HepG2 (cell line): ENCODE results near the gene CACNA1G. TPM values are rescaled to one million over a fixed set of nuclear protein-coding genes. Genes with fewer than 3 reads are reported as not detected.
A peak's percentile ranks its signal among the peaks of the same experiment; 100 is the strongest.

Experiments used
- BCL3 ChIP-seq: sonication (generic); formaldehyde crosslinking; IDR thresholded peaks from 2 replicates; pipeline ENCODE4 v1.5.1; 2020; ENCODE audit warnings: mild to moderate bottlenecking, missing genetic modification reagents, moderate library complexity
- CEBPB ChIP-seq: IDR thresholded peaks from 2 replicates; pipeline ENCODE4 v1.6.1; 2011; ENCODE audit warnings: low read depth, low read length, improper control_type of control experiment, borderline replicate concordance
- CENPX ChIP-seq: sonication (generic); formaldehyde crosslinking; IDR thresholded peaks from 2 replicates; pipeline ENCODE4 v1.9.0; 2021; ENCODE audit warnings: mild to moderate bottlenecking, missing genetic modification reagents, moderate library complexity
- E2F1 ChIP-seq: sonication (generic); formaldehyde crosslinking; IDR thresholded peaks from 2 replicates; pipeline ENCODE4 v1.5.0; 2020; ENCODE audit warnings: missing genetic modification reagents
- GATAD2A ChIP-seq: IDR thresholded peaks from 2 replicates; pipeline ENCODE4 v1.6.1; 2016
- HINFP ChIP-seq: sonication (generic); formaldehyde crosslinking; IDR thresholded peaks from 2 replicates; pipeline ENCODE4 v1.4.0; 2020; ENCODE audit warnings: low read depth, mild to moderate bottlenecking, missing genetic modification reagents
- RARG ChIP-seq: sonication (generic); formaldehyde crosslinking; IDR thresholded peaks from 2 replicates; pipeline ENCODE4 v1.4.0; 2020; ENCODE audit warnings: low read depth, mild to moderate bottlenecking, missing genetic modification reagents
- SAFB2 ChIP-seq: sonication (generic); formaldehyde crosslinking; IDR thresholded peaks from 2 replicates; pipeline ENCODE4 v1.5.1; 2020; ENCODE audit warnings: missing genetic modification reagents, low read depth, mild to moderate bottlenecking, borderline replicate concordance
- SP4 ChIP-seq: sonication (generic); formaldehyde crosslinking; IDR thresholded peaks from 2 replicates; pipeline ENCODE4 v1.8.1; 2023; ENCODE audit warnings: mild to moderate bottlenecking, missing genetic modification reagents
- TOPORS ChIP-seq: sonication (generic); formaldehyde crosslinking; IDR thresholded peaks from 2 replicates; pipeline ENCODE4 v1.8.0; 2023; ENCODE audit warnings: mild to moderate bottlenecking, missing genetic modification reagents
- TRAFD1 ChIP-seq: sonication (generic); formaldehyde crosslinking; IDR thresholded peaks from 2 replicates; pipeline ENCODE4 v1.5.1; 2020; ENCODE audit warnings: missing genetic modification reagents, mild to moderate bottlenecking, borderline replicate concordance
- ZBTB3 ChIP-seq: sonication (generic); formaldehyde crosslinking; IDR thresholded peaks from 2 replicates; pipeline ENCODE4 v1.4.0; 2020; ENCODE audit warnings: low read depth, mild to moderate bottlenecking, moderate library complexity, missing genetic modification reagents, borderline replicate concordance
- ZGPAT ChIP-seq: IDR thresholded peaks from 2 replicates; pipeline ENCODE4 v1.6.1; 2016; ENCODE audit warnings: mild to moderate bottlenecking
- ZIK1 ChIP-seq: sonication (generic); formaldehyde crosslinking; IDR thresholded peaks from 2 replicates; pipeline ENCODE4 v1.5.0; 2020; ENCODE audit warnings: mild to moderate bottlenecking, low read depth, missing genetic modification reagents, borderline replicate concordance
- ZNF121 ChIP-seq: sonication (generic); formaldehyde crosslinking; IDR thresholded peaks from 2 replicates; pipeline ENCODE4 v1.5.0; 2020; ENCODE audit warnings: mild to moderate bottlenecking, missing genetic modification reagents
- ZXDC ChIP-seq: sonication (generic); formaldehyde crosslinking; IDR thresholded peaks from 2 replicates; pipeline ENCODE4 v1.5.0; 2020; ENCODE audit warnings: mild to moderate bottlenecking, missing genetic modification reagents
- polyA plus RNA-seq, 8 experiments: library from polyadenylated mRNA; depleted of rRNA in 3 of 8; stranded (reverse) in 7 of 8; unstranded in 1 of 8; fragments of >200 nt; fragmentation: Illumina TruSeq in 4 of 8; extraction: Trizol in 4 of 8; gene quantifications; 2 replicates each; pipeline versions ENCODE4 v1.2.1 to v1.2.3, GENCODE V29; 2011 to 2016; ENCODE audit warnings: low read depth in 4 of 8, missing spikeins in 1 of 8, mixed read lengths in 1 of 8; ENCODE audit not compliant: insufficient read depth in 1 of 8
- total RNA-seq, 5 experiments: library from RNA; depleted of rRNA; stranded (reverse); fragments of >200 nt; fragmentation: Illumina TruSeq; extraction: Trizol; gene quantifications; 2 replicates each; pipeline ENCODE4 v1.2.3, GENCODE V29; 2016; ENCODE audit warnings: low read depth in 1 of 5

The CACNA1G gene
- total and polyA plus RNA-seq, 2 of the 13 experiments (the other 11 are each of a cell fraction or from before 2014, with no cell fraction given): 0.02 TPM; not detected in 1

DNA sequence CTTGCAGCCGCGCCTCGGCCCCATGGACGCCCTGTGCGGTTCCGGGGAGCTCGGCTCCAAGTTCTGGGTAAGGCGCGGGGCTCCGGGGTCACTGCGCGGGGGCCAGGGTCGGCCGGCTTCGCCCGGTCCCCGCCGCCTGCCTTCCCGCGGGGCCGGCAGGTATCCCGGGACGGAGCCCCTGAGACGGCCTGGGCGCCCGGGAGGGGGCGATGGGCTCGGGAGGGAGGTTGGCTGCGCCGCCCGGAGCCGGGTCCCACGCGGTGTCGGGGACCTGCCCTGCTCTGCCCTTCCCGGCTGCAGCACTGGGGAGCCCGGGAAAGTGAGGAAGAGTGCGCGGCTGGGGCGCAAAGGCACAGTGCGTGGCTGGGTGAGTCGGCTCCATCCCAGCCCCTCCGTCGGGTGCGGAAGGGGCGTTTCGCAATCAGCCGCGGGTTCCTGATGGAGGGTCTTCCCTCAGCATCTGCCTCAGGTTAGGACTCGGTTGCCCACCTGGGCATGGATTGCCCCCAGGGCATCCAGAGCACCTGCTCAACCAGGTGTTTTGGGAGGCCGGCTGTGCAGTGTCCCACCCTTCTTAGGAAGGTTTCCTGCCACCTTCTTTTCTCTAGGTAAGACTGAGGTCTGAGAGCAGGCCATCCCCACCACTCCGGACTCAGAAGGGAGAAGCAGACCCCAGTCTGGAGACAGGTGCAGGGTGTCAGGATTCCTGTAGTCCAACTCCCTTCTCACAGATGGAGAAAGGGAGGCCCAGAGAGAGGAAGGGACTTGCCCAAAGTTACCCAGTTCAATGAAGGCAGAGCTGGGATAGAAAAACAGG, 74.6 kb downstream of the CACNA1G start (continued):
- TF ChIP-seq CEBPB: peak; percentile 91
- no peak; the same call in 1 of the 2 replicates for TF ChIP-seq TOPORS
- no peak for TF ChIP-seq SAFB2 (CRISPR knock-in tag)
- no peak for TF ChIP-seq CENPX (CRISPR knock-in tag)
- no peak for TF ChIP-seq SP4 (CRISPR knock-in tag)
- peak; percentile 28; the same call in 1 of the 2 replicates for TF ChIP-seq ZBTB3 (CRISPR knock-in tag)
- no peak for TF ChIP-seq ZNF121 (CRISPR knock-in tag)
- no peak for TF ChIP-seq BCL3 (CRISPR knock-in tag)
- TF ChIP-seq ZGPAT (CRISPR knock-in tag): no peak; the same call in 1 of the 2 replicates
- TF ChIP-seq ZXDC (CRISPR knock-in tag): no peak
- no peak for TF ChIP-seq RARG (CRISPR knock-in tag)
- TF ChIP-seq GATAD2A: no peak
- TF ChIP-seq E2F1: no peak
- no peak for TF ChIP-seq TRAFD1 (CRISPR knock-in tag)
- no peak for TF ChIP-seq HINFP
- TF ChIP-seq ZIK1: no peak
